Panc1 (cell line): ENCODE results near the gene RIMBP2.

Source experiments
- SIN3A ChIP-seq: IDR thresholded peaks from 2 replicates; pipeline ENCODE4 v1.6.1; 2012; ENCODE audit warnings: low read depth, mild to moderate bottlenecking, low read length, moderate library complexity, borderline replicate concordance; ENCODE audit not compliant: insufficient read depth
- TCF7L2 ChIP-seq: IDR thresholded peaks from 2 replicates; pipeline ENCODE4 v1.6.1; 2011; ENCODE audit warnings: mild to moderate bottlenecking, low read depth, low read length, inconsistent platforms
- TF ChIP-seq, protein P1 (sequence below): fragments of 450-650 bp; IDR thresholded peaks from 2 replicates; pipeline ENCODE4 v1.5.1; 2017; ENCODE audit warnings: mild to moderate bottlenecking

DNA sequence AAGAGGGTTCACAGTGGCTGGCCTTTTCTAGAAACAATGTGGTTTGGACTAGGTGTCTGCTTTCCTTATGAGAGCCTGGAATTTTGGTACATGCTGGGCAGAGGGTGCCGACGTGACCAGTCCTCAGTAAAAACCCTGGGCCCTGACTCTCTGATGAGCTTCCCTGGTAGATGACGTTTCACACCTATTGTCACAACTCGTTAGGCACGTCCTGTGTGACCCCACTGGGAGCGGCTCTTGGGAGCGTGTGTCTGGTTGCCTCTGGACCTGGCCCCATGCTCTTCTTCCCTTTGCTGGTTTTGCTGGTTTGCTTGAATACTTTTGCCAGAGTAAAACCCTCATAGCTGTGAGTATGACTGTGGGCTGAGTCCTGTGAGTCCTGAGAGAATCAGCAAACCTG lies 136.9 kb downstream of the RIMBP2 start:
- TF ChIP-seq TCF7L2 (no peak), SIN3A (no peak)
- TF ChIP-seq, protein P1, sequence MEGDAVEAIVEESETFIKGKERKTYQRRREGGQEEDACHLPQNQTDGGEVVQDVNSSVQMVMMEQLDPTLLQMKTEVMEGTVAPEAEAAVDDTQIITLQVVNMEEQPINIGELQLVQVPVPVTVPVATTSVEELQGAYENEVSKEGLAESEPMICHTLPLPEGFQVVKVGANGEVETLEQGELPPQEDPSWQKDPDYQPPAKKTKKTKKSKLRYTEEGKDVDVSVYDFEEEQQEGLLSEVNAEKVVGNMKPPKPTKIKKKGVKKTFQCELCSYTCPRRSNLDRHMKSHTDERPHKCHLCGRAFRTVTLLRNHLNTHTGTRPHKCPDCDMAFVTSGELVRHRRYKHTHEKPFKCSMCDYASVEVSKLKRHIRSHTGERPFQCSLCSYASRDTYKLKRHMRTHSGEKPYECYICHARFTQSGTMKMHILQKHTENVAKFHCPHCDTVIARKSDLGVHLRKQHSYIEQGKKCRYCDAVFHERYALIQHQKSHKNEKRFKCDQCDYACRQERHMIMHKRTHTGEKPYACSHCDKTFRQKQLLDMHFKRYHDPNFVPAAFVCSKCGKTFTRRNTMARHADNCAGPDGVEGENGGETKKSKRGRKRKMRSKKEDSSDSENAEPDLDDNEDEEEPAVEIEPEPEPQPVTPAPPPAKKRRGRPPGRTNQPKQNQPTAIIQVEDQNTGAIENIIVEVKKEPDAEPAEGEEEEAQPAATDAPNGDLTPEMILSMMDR, result no peak
